NCI-H2107 treated with DMSO at 0.1 percent for 48 hours (cell line): Measurements from ENCODE around the gene ZSCAN30.

Experiments
- DNase-seq: peaks from one replicate; lab custom pipeline; 2025; ENCODE audit not compliant: unreplicated experiment; lab: John Stamatoyannopoulos, UW

ZSCAN30 gene

GRCh38 chr18:35282353-35282752, 7.7 kb downstream of the ZSCAN30 start:
- DNase-seq = no peak

GRCh38 chr18:35278969-35279368, 11.1 kb downstream of the ZSCAN30 start:
- no peak for DNase-seq

- no peak for DNase-seq
These were observed 11.9 kb downstream of the ZSCAN30 start for GRCh38 chr18:35278085-35278484.

GRCh38 chr18:35277633-35278032, 12.4 kb downstream of the ZSCAN30 start:
- DNase-seq = no peak

- DNase-seq = no peak
These were observed 13.8 kb downstream of the ZSCAN30 start for GRCh38 chr18:35276267-35276666.

GRCh38 chr18:35271656-35272055, 18.4 kb downstream of the ZSCAN30 start:
- DNase-seq = no peak

GRCh38 chr18:35268821-35269220, 21.2 kb downstream of the ZSCAN30 start:
- no peak for DNase-seq

GRCh38 chr18:35267809-35268208, 22.2 kb downstream of the ZSCAN30 start:
- no peak for DNase-seq

- peak; percentile 65 for DNase-seq
These were observed 22.8 kb downstream of the ZSCAN30 start for GRCh38 chr18:35267161-35267651.

- no peak for DNase-seq
These were observed 25.6 kb downstream of the ZSCAN30 start for GRCh38 chr18:35264409-35264808.

- DNase-seq = no peak
These were observed 33.1 kb downstream of the ZSCAN30 start for GRCh38 chr18:35256947-35257346.

- DNase-seq = no peak
These were observed 36.3 kb downstream of the ZSCAN30 start for GRCh38 chr18:35253655-35254287.

- DNase-seq = no peak
These were observed 37.6 kb downstream of the ZSCAN30 start for GRCh38 chr18:35252466-35252865.

- DNase-seq = no peak
These were observed 41.6 kb downstream of the ZSCAN30 start for GRCh38 chr18:35248429-35248828.

- DNase-seq = no peak
These were observed 42.4 kb downstream of the ZSCAN30 start for GRCh38 chr18:35247412-35248249.

- DNase-seq = no peak
These were observed 43.2 kb downstream of the ZSCAN30 start for GRCh38 chr18:35246831-35247230.

- no peak for DNase-seq
These were observed 44.2 kb downstream of the ZSCAN30 start for GRCh38 chr18:35245719-35246317.

GRCh38 chr18:35244671-35245070, 45.4 kb downstream of the ZSCAN30 start:
- no peak for DNase-seq

- DNase-seq = no peak
These were observed 47.6 kb downstream of the ZSCAN30 start for GRCh38 chr18:35242426-35242825.

GRCh38 chr18:35241448-35241804, 48.6 kb downstream of the ZSCAN30 start:
- no peak for DNase-seq

- DNase-seq = peak; percentile 97
These were observed 49.2 kb downstream of the ZSCAN30 start, which contains the start of gene ZNF397 for GRCh38 chr18:35240664-35241447. TSS of gene ZNF397 (plus strand) at chr18:35241034. CDS start at chr18:35242471, 1,437 bp downstream.
